Renal cortex interstitium (tissue), 11 donors: ENCODE data around the gene NPW. TPM values are rescaled to one million over a fixed set of nuclear protein-coding genes. Genes with fewer than 3 reads are reported as not detected.

Source experiments
- DNase-seq, 11 donors: peaks; one replicate each; pipeline ENCODE4 v3.0.0-alpha.2; 2013; ENCODE audit warnings: low read depth in 9 of 11, low spot score in 4 of 11; ENCODE audit errors: extremely low read depth in 1 of 11
- polyA plus RNA-seq, 3 donors: library from polyadenylated mRNA; unstranded; fragments of 120-200 nt; gene quantifications; one replicate each; pipeline ENCODE4 v1.2.1, GENCODE V29; 2013; ENCODE audit not compliant: insufficient read length in 3 of 3

NPW gene
- polyA plus RNA-seq, 3 donors = 3.8 to 12.4 (median 8.2) TPM

DNA sequence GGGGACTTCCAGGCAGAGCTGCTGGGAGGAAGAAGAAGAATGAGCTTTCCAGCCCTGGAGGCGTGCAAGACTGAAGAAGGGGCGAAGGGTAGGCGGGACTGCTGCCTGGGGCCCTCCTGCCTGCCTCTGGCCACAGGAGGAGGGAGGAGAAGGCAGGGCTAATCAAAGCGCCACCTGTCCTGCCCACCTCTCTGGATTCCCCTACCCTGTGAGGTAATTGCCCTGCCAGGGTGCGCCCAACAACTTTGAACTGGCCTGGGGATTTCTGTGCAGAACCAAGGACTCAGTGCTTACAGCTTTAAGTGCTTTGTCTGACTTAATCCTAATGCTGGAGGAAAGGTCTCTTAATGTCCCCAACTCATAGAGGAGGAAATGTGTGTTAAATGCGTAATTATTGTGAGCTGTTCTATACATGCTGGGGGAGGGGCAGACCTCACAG is 38.2 kb upstream of the NPW start, which contains the start of gene NOXO1:
Gene NOXO1, minus strand, starts transcription at position 72 of the 439 bp plus-strand sequence. CDS start 290 bp downstream, outside the sequence.
- no peak for DNase-seq

DNA sequence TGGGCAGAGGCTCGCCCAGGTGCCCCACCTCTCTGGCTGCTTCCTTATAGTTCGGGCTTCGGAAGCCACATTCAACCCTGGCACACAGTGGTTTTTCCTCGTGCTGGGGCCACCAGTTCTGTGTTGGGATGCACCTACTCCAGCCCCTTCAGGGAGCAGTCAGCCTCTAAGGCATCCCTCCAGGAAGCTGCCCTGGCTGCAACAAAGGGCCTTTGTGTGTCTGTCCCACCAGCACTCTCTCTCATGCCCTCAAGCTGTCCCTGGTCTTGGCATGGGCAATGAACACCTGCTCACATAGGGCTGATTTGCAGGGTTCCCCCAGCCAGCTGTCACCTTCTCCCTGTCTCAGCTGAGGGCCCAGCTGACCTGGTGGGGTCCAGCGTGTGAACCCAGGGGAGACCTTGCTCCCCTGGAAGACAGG is 37.6 kb upstream of the NPW start:
- no peak for DNase-seq

DNA sequence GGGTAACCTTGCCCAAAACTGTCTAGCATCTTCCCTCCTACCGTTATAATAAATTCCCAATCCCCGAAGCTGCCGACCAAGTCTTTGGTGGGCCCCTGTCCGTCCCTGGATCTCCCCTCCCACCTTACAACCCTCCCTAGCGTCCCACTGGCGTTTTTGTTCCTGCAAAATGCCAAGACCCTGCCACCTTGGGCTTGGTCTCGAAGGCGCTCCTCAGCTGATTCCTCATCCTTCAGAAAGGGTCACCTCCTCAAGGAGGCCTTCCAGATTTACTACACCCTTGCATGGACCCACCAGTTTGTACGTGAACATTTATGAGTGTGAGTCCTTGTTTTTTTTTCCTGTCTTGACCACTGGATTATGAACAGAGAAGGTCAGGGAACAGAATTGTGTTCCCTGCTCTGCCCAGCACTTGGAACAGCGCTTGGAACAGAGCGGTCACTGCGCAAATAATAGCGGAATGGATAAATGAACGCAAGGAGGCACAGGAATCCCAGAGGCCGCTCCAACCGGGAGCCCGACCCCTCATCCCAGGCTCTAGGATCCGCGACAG is 36.5 kb upstream of the NPW start:
- DNase-seq = no peak

DNA sequence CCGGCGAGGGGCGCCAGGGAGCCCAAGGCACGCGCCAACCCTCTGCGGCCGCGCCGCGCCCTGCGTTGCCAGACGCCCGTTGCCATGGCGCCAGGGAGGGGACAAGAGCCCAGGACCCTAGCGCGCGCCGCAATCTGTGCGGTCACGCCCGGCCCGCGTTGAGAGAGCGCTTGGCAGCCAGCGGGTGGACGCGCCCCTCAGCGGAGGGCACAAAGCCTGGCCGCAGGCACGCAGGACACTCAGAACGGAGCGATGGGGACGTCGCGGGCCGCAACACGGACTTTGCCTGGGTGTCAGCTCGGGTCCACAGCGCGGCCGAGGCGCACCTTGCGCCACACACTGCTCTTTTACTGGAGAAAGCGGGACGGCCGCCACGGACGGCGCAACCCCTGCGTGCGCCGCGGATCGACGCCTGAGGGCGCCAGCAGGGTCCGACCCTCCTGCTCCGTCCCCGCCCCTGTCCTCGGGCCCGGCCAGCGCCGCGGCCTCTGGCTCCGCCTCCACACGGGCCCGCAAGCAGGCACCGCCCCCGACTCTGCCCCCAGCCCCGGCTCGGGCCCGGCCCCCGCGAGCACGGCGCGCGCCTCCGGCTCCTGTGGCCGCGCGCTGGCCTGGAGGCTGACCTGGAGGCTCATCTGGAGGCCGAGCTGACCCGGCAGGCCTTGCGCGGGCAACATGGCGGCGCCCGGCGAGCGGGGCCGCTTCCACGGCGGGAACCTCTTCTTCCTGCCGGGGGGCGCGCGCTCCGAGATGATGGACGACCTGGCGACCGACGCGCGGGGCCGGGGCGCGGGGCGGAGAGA is 35.8 kb upstream of the NPW start, which contains the start of gene GFER:
Gene GFER, plus strand, starts transcription at position 650 of the 803 bp plus-strand sequence. Its CDS starts 26 bp downstream, at position 676.
- peak in 10 of 11 donors; percentile 72 to 91 (median 88) for DNase-seq

DNA sequence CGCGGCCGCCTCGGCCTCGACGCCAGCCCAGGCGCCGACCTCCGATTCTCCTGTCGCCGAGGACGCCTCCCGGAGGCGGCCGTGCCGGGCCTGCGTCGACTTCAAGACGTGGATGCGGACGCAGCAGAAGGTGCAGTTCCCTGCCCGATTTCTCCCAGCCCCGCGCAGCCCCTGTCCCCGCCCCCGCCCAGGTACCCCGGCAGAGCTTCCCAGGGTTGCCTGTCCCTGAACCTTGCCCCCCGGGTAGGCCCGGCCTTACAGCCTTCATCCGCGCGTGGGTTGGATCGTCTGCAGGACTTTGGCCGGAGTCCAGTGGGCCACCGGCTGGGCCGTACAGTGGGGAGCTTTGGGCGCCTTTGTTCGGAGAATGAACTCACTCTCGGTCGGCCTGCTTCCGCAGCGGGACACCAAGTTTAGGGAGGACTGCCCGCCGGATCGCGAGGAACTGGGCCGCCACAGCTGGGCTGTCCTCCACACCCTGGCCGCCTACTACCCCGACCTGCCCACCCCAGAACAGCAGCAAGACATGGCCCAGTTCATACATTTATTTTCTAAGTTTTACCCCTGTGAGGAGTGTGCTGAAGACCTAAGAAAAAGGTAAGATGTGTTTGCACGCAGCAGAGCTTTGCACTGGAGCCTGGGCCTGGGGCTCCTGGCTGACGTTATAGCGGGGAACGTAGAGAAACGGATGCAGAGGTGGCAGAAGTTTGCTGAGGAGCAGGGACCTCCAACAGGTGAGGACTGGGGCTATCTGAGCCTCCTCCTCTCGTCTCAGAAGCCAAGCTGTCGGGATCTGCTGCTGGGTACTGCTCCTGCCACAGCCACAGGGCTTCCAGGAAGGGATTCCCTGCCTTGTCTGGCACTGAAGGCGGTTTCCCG is 35.0 kb upstream of the NPW start:
- no peak for DNase-seq

DNA sequence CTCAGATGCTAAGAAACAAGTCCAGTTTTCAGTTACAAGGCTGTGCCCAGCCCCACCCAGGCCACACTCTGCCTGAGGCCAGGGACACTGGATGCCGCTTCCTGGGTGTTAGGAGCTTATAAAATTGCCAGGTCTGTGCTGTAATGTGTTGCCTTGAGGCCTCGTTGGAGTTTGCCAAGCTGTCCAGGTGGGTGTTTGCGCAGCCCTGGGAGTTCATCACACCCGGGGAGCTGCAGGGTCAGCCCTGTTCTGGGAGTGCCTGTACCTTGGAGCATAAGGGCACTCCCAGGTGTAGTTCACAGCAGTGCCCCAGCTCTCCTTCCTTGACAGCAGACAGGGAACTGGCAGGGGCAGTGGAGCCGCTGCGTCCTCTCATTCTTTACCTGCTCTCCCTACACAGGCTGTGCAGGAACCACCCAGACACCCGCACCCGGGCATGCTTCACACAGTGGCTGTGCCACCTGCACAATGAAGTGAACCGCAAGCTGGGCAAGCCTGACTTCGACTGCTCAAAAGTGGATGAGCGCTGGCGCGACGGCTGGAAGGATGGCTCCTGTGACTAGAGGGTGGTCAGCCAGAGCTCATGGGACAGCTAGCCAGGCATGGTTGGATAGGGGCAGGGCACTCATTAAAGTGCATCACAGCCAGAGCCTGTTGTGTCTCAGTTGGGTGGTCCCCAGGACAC is 34.0 kb upstream of the NPW start:
- no peak for DNase-seq

DNA sequence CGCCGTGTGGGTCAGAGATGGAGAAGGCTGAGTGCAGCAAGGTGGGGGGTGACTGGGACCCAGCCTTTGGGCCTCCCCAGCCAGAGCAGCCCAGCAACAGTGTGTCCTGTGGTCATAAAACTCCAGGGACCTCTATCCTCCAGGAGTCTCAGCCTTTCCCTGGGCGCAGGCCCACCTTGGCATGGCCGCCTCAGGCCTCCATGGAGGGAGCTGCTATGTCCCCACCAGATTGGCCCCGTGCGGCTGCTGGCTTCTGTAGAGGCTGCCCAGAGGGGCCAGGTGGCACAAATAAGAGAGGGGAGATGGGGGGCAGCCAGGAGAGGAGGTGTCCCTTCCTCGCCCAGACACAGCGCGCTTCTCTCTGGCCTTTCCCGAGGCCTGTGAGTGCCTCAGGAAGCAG is 32.4 kb upstream of the NPW start:
- DNase-seq = no peak

DNA sequence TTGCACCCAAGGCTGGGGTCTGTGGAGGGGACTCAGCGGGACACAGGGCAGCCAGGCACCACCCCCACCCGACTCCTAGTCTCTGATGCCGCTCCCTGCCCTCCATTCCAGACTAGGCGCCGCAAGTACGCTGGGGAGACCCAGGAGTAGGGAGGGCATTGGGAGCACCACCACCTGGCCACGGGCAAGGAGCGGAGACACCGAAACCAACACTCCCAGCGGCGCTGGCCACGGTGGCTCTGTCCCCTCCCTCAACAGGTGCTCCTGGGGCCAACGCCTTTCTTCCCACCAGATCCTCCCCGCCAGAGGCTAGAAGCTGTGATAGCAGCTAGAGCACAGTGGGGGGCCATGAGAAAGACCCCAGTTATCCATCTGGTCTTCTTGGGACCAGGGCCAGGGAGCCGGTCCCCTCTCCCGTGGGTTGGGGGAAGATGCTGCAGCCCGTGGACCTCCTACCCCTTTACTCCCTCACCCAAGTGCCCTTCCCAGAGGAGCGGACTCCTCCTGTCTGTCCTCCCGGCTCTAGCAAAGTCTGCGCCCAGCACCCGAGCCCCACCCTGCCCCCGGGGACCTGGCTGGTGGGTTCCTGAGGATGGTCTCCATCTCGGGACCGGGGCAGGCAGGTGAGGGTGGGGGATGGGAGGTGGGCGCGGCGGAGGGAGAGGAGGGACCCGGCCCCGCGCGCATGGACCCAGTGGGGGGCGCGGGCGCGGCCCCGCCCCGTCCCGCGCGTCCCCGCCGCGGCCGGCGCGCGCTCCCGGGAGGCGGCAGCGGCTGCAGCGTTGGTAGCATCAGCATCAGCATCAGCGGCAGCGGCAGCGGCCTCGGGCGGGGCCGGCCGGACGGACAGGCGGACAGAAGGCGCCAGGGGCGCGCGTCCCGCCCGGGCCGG is 30.1 kb upstream of the NPW start, which contains the start of gene SYNGR3:
Gene SYNGR3, plus strand, starts transcription at position 762 of the 892 bp plus-strand sequence. CDS start 133 bp downstream, outside the sequence.
- no peak for DNase-seq

DNA sequence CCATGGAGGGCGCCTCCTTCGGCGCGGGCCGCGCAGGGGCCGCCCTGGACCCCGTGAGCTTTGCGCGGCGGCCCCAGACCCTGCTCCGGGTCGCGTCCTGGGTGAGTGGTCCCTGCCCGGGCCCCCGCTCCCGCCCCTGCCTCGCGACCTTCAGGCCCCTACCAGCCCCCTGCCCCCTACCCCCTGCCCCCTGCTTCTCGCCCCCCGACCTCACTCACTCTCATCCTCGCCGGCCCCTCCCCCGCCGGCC is 29.6 kb upstream of the NPW start:
- no peak for DNase-seq

DNA sequence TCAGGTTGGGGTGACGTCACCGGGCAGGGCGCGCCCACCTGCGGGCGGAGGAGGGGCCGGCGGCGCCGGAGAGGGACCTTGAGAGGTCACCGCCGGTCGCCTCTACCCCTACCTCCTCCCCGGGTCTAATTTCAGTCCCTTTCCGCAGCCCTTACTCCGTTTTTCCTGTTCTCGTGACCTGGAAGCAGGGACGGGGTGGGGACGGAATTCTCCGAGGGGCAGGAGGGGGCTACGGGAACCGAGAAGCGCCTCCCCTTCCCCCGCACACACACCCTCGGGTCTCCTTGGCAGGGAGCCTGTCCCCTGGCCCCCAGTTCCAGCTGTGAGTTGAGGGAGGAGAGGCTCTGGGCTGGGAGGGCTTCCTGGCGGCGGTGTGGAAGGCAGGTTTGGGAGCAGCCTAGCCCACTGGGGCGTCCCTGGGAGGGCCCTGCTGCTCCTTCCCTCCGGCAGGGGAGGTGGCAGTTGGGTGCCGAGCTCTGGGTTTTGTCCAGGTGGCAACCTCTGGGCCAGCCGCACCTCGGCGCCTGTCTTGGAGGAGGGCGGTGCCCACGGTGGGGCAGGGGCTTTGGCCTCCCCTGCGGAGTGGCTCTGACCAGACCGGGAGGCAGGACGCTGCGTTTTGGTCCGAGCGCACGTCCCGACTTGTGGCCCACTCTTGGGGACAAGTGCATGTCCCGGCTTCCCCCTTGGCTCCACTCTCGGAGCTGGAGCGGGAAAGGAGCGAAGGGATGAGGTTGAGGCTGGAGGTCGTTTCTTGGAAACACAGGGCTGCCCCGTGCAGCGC is 29.0 kb upstream of the NPW start:
- no peak for DNase-seq

DNA sequence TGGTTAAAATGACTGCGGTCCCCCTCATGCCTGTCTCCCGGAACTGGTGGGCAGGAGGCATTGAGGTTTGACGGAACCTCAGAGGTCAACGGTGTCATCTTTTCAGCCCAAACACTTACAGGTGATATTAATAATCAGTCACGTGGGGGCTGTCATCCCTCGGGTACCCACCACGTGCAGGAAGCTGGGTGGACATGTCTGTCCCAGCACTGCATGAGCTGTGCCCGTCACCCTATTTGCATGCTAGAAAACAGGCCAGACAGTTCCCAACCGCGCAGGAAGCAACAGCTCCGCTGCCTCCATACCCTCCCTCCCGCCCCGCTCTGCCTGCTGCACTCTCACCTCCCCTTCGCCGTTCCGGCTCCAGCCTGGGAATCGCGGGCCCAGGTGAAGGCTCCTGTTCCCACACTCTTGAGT is 28.4 kb upstream of the NPW start:
- no peak for DNase-seq

DNA sequence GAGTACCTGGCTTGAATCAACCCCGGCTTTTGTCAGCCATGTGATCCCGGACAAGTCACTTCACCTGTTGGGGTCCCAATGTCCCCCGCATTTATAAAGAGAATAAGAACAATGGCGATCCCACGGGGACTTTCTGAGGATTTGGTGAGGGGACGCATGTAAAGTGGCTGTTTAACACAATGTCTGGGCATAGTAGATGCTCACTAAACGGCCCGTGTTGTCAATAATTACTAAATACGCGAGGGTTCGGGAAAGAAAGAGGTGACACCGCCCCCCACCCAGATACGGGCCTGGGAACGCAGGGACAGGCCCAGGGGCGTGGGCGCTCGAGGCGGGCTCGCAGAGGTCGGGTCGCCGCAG is 28.0 kb upstream of the NPW start:
- DNase-seq = no peak

DNA sequence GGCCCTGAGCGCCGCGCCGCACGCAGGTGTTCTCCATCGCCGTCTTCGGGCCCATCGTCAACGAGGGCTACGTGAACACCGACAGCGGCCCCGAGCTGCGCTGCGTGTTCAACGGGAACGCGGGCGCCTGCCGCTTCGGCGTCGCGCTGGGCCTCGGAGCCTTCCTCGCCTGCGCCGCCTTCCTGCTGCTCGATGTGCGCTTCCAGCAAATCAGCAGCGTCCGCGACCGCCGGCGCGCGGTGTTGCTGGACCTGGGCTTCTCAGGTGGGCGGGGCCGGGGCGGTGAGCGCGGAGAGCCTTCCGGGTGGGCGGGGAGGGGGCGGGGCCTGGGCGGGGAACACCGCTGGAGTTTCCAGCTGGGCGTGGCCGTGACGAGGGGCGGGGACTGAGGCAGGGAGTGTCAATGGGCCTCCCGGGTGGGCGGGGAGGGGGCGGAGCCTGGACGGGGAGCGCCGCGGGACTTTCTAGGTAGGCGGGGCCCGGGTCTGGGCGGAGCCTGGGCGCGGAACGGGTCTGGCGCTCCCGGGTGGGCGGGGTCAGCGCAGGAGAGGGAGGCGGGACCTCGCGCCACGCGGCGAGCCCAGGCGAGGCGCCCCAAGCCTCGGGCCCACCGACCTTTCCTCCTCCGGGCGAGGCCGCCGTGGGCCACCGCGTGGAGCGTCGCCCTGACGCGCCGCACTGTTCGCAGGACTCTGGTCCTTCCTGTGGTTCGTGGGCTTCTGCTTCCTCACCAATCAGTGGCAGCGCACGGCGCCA is 27.5 kb upstream of the NPW start:
- peak in 10 of 11 donors; percentile 69 to 84 (median 79) for DNase-seq

DNA sequence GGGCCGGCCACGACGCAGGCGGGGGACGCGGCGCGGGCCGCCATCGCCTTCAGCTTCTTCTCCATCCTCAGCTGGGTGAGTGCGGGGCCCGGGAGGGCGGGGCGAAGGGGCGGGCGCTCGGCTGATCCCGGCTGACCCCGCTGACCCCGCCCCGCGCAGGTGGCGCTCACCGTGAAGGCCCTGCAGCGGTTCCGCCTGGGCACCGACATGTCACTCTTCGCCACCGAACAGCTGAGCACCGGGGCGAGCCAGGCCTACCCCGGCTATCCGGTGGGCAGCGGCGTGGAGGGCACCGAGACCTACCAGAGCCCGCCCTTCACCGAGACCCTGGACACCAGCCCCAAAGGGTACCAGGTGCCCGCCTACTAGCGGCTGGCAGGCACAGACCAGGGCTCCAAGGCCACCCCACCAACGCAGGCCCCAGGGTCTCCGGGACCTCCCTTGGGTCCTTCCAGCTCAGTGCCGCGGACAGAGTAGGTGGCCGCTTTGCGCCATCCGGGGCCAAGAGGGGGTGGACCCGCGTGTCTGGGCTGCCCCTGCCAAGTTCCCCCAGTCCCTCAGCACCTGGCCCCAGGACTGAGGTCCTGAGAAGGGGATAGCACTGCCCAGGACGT is 26.8 kb upstream of the NPW start:
- DNase-seq = no peak

DNA sequence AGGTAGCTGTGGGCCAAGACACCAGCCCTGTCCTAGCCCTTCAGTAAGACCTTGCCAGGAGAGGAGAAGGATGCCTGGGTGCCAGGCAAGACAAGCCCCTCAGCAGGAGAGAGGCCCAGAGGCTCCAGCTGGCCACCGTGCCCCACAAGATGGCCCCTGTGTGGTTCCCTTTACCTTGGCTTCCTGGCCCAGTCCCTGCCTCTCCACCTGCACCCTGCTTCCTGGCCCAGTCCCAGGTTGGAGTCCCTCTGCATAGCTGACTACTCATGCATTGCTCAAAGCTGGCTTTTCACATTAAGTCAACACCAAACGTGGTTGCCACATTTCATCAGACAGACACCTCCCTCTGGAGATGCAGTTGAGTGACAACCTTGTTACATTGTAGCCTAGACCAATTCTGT is 25.9 kb upstream of the NPW start:
- no peak for DNase-seq
